Inflammatory macrophage treated with lipopolysaccharide for 4 hours (primary cell): ENCODE results near the gene DNAJC2.
"Not testable (repeated sequence)": the region's sequence is repeated elsewhere in the genome, so short reads cannot be mapped to it uniquely, and the experiment has no call there.

Experiments
- DNase-seq: peaks from one replicate; pipeline ENCODE4 v3.0.0-alpha.2; 2020

The DNAJC2 gene

GRCh38 chr7:103264054-103264453, 80.5 kb downstream of the DNAJC2 start:
- not testable (repeated sequence) for DNase-seq
